GM21367 (cell line): ENCODE data around the gene PLA2G2D.

ENCODE experiments used
- ATAC-seq: cut with Tn5 transposase; IDR thresholded peaks from one replicate; pipeline ENCODE4 v1.9.1; 2021; ENCODE audit not compliant: unreplicated experiment

Gene PLA2G2D

GRCh38 chr1:20115479-20115878, 3.9 kb downstream of the PLA2G2D start:
- no peak for ATAC-seq

- ATAC-seq, result no peak
Measured at GRCh38 chr1:20114021-20114648, 5.2 kb downstream of the PLA2G2D start.

- no peak for ATAC-seq
Measured at GRCh38 chr1:20112279-20113000, 6.9 kb downstream of the PLA2G2D start.

DNA sequence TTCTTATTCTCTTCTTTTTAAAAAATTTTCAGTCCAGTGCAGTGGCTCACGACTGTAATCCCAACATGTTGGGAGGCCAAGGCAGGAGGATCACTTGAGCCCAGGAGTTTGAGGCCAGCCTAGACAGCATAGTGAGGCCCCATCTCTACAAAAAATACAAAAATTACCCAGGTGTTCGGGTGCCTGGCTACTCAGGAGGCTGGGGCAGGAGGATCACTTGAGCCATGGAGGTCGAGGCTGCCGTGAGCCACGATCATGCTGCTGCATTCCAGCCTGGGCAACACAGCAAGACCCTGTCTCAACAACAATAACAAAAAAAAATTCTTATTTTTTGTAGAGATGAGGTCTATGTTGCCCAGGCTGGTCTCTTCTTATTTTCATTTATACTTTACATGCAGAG, 7.9 kb downstream of the PLA2G2D start:
- no peak for ATAC-seq

DNA sequence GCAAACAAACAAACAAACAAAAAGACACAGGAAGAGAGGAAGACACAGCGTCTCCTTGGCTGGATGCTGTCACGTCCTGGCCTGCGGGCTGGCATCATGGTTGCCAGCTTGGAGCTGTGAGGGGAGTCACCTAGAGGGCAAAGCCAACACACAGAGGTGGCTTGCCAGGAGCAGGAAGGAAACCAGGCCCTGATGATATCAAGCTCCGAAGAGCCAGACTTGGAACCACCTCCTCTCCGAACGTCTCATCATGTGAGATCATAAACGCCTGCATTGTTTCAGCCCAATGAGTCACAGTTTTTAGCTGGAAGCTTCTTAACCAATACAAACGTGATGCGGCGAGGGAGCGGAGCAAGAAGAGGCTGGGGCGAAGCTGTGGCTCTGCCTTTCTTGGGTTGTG, 8.7 kb downstream of the PLA2G2D start:
- no peak for ATAC-seq

- ATAC-seq, result no peak
Measured at GRCh38 chr1:20109223-20109856, 10.0 kb downstream of the PLA2G2D start.

DNA sequence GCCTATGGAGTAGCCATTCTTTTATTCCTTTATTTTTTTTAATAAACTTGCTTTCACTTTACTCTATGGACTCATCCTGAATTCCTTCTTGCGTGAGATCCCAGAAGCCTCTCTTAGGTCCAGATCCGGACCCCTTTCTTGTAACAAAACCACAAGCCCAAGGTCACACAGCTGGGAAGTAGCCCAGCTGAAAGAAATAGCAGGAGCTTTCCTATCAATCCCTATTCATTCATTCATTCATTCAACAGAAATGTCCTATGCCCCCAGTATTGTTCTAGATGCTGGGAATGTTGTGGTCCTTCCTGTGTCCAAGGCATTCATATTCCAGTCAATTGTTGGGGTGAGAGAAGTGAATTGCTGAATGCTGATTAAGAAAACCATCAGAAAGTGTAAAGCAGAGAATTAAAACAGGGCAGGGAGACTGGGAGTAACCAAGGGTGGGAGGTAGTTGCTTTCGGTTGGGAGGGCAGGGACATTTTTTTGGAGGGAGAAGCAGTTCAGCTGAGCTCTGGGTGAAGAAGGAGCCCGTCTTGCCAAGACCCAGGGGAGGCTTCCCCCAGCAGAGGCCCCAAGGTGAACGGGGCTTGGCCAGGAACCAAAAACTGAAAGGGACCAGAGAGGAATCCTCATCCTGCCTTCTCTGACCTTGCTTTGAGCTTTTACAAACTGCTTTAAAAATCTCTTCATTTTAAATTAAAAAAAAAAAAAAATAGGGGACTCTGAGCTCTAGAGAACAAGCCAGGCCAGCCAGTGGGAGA, 10.8 kb downstream of the PLA2G2D start:
- ATAC-seq, result no peak

GRCh38 chr1:20107796-20108195, 11.5 kb downstream of the PLA2G2D start:
- no peak for ATAC-seq

- ATAC-seq, result no peak
Measured at GRCh38 chr1:20107351-20107750, 12.0 kb downstream of the PLA2G2D start.

- ATAC-seq, result no peak
Measured at GRCh38 chr1:20105856-20106255, 13.5 kb downstream of the PLA2G2D start.

- no peak for ATAC-seq
Measured at GRCh38 chr1:20102875-20103274, 16.5 kb downstream of the PLA2G2D start.

DNA sequence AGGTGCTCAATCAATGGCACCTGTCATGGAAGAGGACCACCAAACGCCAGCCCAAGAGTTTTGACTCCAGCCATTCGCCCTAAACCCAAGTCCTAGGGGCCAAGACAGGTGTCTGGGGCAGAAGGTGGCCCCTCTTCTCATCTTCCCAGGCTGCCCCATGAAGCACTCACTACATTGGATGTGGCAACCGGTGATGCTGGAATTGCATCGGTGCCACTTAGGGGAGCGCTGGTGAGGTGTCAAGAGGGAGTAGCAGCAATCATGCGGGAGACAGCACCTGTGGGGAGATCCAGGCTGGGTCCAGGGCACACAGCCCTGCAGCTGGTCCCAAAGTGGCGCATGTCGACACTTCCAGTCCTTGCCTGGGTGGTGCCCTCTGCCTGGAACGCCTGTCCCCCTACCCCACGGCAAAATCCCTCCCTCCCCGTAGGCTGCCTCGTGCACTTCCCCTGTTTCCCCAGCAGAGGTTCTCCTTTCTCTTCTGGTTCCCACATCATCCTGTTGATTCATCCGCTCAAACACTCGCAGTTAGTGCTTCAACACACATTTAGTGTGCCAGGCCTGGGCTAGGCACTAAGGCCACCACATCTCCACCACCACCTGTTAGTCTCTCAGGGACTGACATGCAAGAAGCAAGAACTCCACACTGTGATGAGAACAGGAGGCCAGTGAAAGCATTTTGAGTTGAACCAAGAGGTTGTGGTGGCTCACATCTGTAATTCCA, 18.5 kb downstream of the PLA2G2D start:
- ATAC-seq, result no peak

- ATAC-seq, result no peak
Measured at GRCh38 chr1:20099533-20099932, 19.8 kb downstream of the PLA2G2D start.

DNA sequence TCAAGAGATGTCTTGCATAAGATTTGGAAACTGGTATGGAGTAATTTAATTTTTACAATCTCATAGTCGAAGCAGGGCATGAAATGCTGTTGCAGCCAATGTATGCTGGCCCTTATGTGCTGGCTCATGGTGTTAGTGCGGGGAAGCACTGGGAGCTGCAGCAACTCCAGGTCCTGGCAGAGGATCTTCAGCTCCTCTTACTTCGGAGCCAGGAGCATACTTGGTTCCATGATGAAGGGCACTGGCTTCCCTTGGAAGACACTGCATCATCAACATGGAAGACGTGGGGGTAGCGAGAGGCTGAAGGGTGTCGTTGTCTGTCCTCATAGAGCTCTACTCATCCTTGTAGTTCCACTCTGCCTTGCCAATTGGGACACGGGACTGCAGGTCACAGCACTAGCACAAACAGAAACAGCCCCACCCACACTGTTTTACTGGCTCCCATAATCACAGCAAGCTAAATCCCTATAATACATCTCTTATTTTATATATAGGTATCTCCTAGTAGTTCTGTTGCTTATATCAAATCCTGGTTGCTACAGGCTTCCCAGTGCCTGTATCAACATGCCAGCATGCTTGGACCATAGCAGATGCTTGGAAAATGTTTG, 22.4 kb downstream of the PLA2G2D start:
- ATAC-seq, result no peak

DNA sequence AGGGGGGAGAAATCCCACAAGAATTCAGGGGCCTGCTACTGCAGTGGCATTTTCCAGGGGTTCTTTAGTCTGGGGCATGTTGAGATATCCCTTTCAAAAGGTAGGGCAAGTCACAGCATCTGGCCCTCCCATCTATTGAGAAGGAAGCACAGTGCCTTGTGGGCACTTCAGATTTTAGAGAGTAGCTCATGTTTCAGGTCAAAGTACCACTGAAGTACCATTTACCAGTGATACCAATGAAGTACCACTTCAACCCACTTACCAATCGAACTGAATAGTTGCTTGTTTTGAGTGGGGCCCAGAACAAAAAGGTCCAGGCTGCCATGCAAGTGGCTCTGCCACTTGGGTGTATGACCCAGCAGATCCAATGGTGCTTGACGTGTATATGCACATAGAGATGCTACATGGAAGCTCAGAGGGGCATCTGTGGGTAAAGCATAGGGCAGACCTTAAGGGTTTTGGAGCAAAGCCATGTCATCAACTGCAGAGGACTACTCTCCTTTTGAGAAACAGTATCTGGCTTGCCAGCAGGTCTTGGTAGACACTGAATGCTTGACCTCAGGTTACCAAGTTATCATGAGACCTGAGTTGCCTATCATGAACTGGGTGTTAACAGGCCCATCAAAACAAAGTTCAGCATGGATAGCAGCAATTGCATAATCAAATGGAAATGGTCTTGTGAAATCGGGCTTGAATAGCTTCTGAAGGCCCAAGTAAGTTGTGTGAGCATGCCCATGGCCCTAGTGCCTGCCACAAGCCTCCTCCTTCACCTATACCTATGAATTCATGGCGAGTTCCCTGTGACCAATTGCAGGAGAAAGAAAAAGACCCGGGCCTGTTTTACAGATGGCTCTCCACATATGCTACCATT, 23.5 kb downstream of the PLA2G2D start:
- ATAC-seq, result no peak

- no peak for ATAC-seq
Measured at GRCh38 chr1:20093940-20094391, 25.4 kb downstream of the PLA2G2D start.

- ATAC-seq, result no peak
Measured at GRCh38 chr1:20093303-20093702, 26.0 kb downstream of the PLA2G2D start.

- ATAC-seq, result no peak
Measured at GRCh38 chr1:20090641-20091040, 28.7 kb downstream of the PLA2G2D start.

DNA sequence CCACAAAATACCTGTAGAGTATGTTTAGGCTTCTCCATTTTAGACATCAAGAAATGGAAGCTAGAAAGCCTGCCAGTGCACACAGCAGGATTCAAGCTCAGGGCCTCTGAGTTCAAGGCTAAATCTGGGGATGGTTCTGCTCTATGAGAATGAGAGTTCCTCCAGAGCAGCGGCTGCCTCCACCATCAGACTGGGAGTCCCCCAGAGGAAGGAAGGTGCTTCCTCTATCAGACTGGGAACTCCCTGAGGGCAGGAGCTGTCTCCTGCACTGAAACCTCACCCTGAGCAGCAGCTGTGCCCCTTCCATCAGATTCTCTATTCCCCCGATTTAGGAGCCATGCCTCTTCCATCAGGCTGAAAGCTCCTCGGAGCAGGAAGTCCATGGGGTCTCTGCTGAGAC, 29.2 kb downstream of the PLA2G2D start:
- no peak for ATAC-seq
